ENCODE data around the gene MEPCE. TPM values are rescaled to one million over a fixed set of nuclear protein-coding genes. Genes with fewer than 3 reads are reported as not detected.

MEPCE gene
- total and polyA plus RNA-seq, 10 of the 15 experiments (the other 5 are each of a cell fraction or from before 2014, with no cell fraction given), result 8.2 to 48.0 (median 22.1) TPM

DNA sequence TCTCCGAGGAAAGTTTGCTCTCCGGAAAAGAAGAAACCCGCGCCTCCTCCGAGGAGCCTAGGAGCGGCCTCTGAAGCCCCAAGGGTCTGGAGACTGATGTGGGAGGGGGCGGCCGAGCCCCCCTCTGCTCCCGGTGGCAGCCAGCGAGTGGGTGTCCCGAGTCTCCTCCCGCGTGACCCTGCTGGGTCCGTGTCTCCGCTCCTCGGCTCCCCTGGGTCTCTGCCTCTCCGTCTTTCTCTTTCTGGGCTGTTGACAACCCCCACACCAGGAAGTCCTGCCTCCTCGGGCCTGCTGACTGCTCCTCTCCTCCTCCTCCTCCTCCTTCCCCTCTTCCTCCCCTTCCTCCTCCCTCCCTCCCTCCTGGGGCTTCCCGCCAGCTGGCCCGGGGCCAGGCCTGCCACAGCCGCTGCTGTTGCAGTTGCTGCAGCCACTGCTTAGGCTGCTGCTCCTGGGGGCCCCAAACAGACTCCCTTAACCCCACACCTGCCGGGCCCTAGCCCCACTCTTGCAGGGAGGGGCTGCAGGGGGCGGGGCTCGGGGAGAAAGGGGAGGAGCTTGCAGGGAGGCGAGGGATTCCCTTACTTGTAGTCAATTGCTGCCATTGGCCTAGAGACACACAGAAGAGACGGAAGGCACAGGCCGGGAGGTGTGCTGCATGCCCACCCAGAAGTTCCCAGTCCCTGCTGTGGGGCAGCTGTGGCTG lies 49.5 kb downstream of the MEPCE start, which contains the start of gene TSC22D4:
Gene TSC22D4, minus strand, starts transcription at position 257 of the 703 bp plus-strand sequence. CDS start 1,176 bp downstream, outside the sequence.
- SMC1A ChIA-PET (ENCODE audit: uncharacterized antibody, unreplicated experiment), result interaction anchor here (0.8 to 2.3 kb wide), 9 partner anchors 9 to 373 kb away, joined by 3 to 16 read pairs (median 4); partner anchors contain the start of genes PPP1R35 and SLC12A9
- WGBS (ENCODE audit: insufficient coverage, insufficient replicate concordance, low lambda C conversion rate, missing lambda C conversion rate), result under 1% methylated on average over 26 of the region's 27 CpGs
- TF ChIP-seq MEF2A (IDR thresholded peaks at IDR 0.05; ENCODE audit: insufficient read depth, low read depth, low read length) (0 out of 2 replicates have a peak, but pooled peaks have one; percentile 24), NBN (IDR thresholded peaks at IDR 0.05) (peak; percentile 98), FOXK2 (IDR thresholded peaks at IDR 0.05) (peak; percentile 90), MEF2B (IDR thresholded peaks at IDR 0.05; ENCODE audit: partially characterized antibody, poor library complexity, severe bottlenecking) (peak; percentile 78), NFIC (IDR thresholded peaks at IDR 0.05; ENCODE audit: low read depth, low read length) (no peak), RBBP5 (conservative IDR thresholded peaks at IDR 0.05) (no peak)
- TF ChIP-seq, protein P1, sequence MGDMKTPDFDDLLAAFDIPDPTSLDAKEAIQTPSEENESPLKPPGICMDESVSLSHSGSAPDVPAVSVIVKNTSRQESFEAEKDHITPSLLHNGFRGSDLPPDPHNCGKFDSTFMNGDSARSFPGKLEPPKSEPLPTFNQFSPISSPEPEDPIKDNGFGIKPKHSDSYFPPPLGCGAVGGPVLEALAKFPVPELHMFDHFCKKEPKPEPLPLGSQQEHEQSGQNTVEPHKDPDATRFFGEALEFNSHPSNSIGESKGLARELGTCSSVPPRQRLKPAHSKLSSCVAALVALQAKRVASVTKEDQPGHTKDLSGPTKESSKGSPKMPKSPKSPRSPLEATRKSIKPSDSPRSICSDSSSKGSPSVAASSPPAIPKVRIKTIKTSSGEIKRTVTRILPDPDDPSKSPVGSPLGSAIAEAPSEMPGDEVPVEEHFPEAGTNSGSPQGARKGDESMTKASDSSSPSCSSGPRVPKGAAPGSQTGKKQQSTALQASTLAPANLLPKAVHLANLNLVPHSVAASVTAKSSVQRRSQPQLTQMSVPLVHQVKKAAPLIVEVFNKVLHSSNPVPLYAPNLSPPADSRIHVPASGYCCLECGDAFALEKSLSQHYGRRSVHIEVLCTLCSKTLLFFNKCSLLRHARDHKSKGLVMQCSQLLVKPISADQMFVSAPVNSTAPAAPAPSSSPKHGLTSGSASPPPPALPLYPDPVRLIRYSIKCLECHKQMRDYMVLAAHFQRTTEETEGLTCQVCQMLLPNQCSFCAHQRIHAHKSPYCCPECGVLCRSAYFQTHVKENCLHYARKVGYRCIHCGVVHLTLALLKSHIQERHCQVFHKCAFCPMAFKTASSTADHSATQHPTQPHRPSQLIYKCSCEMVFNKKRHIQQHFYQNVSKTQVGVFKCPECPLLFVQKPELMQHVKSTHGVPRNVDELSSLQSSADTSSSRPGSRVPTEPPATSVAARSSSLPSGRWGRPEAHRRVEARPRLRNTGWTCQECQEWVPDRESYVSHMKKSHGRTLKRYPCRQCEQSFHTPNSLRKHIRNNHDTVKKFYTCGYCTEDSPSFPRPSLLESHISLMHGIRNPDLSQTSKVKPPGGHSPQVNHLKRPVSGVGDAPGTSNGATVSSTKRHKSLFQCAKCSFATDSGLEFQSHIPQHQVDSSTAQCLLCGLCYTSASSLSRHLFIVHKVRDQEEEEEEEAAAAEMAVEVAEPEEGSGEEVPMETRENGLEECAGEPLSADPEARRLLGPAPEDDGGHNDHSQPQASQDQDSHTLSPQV (IDR thresholded peaks at IDR 0.05), result no peak
- TF ChIP-seq, protein P2, sequence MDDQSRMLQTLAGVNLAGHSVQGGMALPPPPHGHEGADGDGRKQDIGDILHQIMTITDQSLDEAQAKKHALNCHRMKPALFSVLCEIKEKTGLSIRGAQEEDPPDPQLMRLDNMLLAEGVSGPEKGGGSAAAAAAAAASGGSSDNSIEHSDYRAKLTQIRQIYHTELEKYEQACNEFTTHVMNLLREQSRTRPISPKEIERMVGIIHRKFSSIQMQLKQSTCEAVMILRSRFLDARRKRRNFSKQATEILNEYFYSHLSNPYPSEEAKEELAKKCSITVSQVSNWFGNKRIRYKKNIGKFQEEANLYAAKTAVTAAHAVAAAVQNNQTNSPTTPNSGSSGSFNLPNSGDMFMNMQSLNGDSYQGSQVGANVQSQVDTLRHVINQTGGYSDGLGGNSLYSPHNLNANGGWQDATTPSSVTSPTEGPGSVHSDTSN (IDR thresholded peaks at IDR 0.05; ENCODE audit: insufficient replicate concordance, low read depth, low read length), result no peak
- TF ChIP-seq, protein P3, sequence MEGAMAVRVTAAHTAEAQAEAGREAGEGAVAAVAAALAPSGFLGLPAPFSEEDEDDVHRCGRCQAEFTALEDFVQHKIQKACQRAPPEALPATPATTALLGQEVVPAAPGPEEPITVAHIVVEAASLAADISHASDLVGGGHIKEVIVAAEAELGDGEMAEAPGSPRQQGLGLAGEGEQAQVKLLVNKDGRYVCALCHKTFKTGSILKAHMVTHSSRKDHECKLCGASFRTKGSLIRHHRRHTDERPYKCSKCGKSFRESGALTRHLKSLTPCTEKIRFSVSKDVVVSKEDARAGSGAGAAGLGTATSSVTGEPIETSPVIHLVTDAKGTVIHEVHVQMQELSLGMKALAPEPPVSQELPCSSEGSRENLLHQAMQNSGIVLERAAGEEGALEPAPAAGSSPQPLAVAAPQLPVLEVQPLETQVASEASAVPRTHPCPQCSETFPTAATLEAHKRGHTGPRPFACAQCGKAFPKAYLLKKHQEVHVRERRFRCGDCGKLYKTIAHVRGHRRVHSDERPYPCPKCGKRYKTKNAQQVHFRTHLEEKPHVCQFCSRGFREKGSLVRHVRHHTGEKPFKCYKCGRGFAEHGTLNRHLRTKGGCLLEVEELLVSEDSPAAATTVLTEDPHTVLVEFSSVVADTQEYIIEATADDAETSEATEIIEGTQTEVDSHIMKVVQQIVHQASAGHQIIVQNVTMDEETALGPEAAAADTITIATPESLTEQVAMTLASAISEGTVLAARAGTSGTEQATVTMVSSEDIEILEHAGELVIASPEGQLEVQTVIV (IDR thresholded peaks at IDR 0.05; ENCODE audit: borderline replicate concordance, partially characterized antibody), result peak; percentile 86
- TF ChIP-seq, protein P4, sequence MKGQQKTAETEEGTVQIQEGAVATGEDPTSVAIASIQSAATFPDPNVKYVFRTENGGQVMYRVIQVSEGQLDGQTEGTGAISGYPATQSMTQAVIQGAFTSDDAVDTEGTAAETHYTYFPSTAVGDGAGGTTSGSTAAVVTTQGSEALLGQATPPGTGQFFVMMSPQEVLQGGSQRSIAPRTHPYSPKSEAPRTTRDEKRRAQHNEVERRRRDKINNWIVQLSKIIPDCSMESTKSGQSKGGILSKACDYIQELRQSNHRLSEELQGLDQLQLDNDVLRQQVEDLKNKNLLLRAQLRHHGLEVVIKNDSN (IDR thresholded peaks at IDR 0.05; ENCODE audit: borderline replicate concordance, extremely low read length, insufficient read depth, low read depth, low read length), result peak; percentile 37

More for the DNA sequence above, 49.5 kb downstream of the MEPCE start, which contains the start of gene TSC22D4:
- Histone ChIP-seq H3K9me3 (replicated peaks; ENCODE audit: control insufficient read depth, insufficient read depth, low read length) (no peaks in the 10 kb centered on the region), H3K4me3 (peak within 1 kb of the TSS; percentile 99), H3K36me3 (ENCODE audit: control insufficient read depth in 2 of 2, insufficient read depth in 2 of 2, low read length in 1 of 2) (peaks cover 0 to 4% of the 10 kb centered on the region in 2 experiments; a peak in 2 of 4 replicates), H4K20me1 (ENCODE audit: control insufficient read depth, insufficient read depth) (peaks cover 4% of the 10 kb centered on the region; the same call in 1 of the 2 replicates), H3K4me1 (ENCODE audit: control insufficient read depth, insufficient read depth, low read length) (peaks cover 27% of the 10 kb centered on the region), H3K4me2 (ENCODE audit: control insufficient read depth, insufficient read depth) (peak within 1 kb of the TSS; percentile 62), H3K27ac (ENCODE audit: control insufficient read depth, insufficient read depth) (peak within 1 kb of the TSS; percentile 89), H2AFZ (ENCODE audit: control insufficient read depth, low read depth, low read length) (peak within 1 kb of the TSS; percentile 66), H3K9ac (ENCODE audit: control insufficient read depth, insufficient read depth, low read length) (peak within 1 kb of the TSS; percentile 83), H3K79me2 (ENCODE audit: control insufficient read depth, insufficient read depth, low read length) (peaks cover 53% of the 10 kb centered on the region), H3K27me3 (replicated peaks in 1 of 2; ENCODE audit: control insufficient read depth in 2 of 2, insufficient read depth in 2 of 2, low read length in 1 of 2) (no peaks in the 10 kb centered on the region)
- ATAC-seq (peak; percentile 85), FAIRE-seq (peak; percentile 94), DNase-seq (ENCODE audit: low read depth, low spot score) (peak; percentile 79)
- intact Hi-C loops (cut with micrococcal nuclease; ENCODE audit: unreplicated experiment), result loop anchor here (5.0 to 10.0 kb wide), 3 partner anchors 68 to 248 kb away; partner anchors contain the start of gene GIGYF1
- no TSS peak for BruUV-seq (replicated peaks)
- POLR2A ChIA-PET, result interaction anchor here (0.6 to 2.3 kb wide), 14 partner anchors 43 to 411 kb away, joined by 3 to 12 read pairs (median 6); partner anchors contain the start of genes FBXO24, PPP1R35 and UFSP1
- RAD21 ChIA-PET (ENCODE audit: unreplicated experiment), result interaction anchor here (0.6 to 3.5 kb wide), 14 partner anchors 51 to 397 kb away, joined by 3 to 32 read pairs (median 6); partner anchors contain the start of genes AGFG2, FBXO24, LRCH4 and POP7
- CTCF ChIA-PET, result interaction anchor here (0.6 to 5.6 kb wide), 12 partner anchors 8 to 304 kb away, joined by 3 to 49 read pairs (median 4); partner anchors contain the start of genes FBXO24 and LRCH4
- in situ Hi-C loops (cut with MboI), result loop anchor here (10.0 kb wide), 1 partner anchor 376 kb away; the partner anchor contains the start of gene SLC12A9

All from GM12878 (cell line).